Activated CD4-positive, alpha-beta T cell treated with anti-CD3 and anti-CD28 coated beads for 24 hours (primary cell): Measurements from ENCODE around the gene HMOX2.

Source experiments
- DNase-seq, 2 donors: peaks; one replicate each; pipeline ENCODE4 v3.0.0-alpha.2; 2020; ENCODE audit warnings: low read depth in 2 of 2

Gene HMOX2

DNA sequence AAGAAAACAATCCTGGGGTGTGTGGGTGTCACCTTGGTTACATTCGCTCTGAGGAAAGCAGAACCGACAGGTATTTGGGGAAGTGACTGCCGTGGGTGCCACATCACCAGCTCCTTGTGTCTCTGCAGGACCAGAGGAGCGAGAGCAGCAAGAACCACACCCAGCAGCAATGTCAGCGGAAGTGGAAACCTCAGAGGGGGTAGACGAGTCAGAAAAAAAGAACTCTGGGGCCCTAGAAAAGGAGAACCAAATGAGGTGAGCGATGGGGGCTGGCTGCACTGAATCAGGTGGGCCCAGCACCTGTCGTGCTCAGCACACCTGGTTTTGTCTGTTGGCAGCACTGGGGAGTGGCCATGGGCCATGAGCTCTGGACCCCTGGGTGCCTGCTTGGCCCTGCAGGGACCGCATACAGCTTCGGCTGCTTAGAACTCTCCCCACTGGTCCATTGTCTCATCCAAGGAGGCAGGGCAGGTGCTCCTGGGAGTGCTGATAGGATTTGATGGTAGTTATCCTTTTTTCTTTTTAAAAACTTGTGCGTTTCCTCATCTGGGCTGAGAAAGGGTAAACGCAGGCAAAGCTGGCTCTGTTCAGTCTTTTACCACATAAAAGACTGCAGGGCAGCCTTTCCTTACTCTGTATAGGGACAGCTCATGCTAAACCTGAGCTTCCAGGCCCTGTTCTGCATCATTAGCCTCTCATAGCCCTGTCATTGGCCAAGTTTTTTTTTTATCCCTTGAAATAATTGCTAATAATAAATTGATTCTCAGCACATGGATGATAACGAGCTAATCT lies 29.4 kb downstream of the HMOX2 start:
- DNase-seq, result peak; percentile 43

DNA sequence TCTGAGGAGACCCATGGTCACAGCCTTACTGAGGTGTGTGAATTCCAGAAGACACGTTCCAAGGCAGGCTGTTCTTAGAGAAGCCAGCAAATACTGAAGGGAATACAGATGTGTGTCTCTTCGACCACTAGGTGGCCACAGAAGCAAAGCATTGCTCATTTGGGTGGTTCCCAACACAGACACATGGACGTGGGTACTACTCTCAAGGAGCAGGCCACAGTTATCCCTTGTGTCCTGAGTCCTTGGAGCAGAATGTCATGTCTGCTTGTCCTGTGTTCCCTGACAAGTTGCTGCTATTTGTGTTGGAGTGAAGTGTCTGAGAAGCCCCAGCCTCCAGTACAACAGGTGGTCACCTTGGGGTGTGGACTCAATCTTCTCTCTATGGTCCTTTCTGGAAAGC lies 30.3 kb downstream of the HMOX2 start:
- DNase-seq, result peak in 1 of 2 donors; percentile 36

DNA sequence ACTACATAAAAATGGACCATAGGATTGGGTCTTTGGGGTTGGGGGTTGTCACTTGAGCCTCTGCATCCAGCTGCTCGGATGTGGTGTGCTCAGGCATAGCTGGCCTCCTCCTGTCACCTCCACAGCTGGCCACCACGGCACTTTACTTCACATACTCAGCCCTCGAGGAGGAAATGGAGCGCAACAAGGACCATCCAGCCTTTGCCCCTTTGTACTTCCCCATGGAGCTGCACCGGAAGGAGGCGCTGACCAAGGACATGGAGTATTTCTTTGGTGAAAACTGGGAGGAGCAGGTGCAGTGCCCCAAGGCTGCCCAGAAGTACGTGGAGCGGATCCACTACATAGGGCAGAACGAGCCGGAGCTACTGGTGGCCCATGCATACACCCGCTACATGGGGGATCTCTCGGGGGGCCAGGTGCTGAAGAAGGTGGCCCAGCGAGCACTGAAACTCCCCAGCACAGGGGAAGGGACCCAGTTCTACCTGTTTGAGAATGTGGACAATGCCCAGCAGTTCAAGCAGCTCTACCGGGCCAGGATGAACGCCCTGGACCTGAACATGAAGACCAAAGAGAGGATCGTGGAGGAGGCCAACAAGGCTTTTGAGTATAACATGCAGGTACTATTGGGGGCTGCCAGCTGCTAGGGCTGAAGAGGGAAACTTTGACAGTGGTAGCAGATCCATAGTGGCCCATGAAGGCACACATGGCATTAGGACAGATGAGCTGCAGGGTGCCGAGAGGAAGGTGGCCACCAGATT lies 31.6 kb downstream of the HMOX2 start:
- no peak for DNase-seq

DNA sequence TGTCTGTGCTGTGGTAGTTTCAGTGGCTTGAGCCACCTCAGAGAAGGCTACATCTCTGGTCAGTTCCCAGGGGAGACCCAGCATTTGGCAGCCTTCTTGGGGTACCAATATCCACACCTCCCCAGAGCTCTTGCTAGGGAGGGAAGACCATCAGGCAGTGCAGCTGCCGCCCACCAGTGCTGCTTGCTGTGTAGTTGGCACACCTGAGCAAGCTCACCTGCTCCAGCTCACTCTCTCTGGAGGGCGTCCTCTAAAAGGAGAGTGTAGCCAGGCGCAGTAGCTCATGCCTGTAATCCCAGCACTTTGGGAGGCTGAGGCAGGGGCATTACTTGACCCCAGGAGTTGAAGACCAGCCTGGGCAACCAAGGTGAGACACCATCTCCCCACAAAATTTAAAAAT lies 32.6 kb downstream of the HMOX2 start:
- no peak for DNase-seq

DNA sequence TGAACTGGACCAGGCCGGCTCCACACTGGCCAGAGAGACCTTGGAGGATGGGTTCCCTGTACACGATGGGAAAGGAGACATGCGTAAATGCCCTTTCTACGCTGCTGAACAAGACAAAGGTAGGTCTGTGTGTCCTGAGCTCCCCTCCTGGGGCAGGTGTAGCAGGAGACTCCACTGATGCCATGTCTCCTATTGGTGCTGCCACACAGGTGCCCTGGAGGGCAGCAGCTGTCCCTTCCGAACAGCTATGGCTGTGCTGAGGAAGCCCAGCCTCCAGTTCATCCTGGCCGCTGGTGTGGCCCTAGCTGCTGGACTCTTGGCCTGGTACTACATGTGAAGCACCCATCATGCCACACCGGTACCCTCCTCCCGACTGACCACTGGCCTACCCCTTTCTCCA lies 33.2 kb downstream of the HMOX2 start:
- DNase-seq, result no peak

DNA sequence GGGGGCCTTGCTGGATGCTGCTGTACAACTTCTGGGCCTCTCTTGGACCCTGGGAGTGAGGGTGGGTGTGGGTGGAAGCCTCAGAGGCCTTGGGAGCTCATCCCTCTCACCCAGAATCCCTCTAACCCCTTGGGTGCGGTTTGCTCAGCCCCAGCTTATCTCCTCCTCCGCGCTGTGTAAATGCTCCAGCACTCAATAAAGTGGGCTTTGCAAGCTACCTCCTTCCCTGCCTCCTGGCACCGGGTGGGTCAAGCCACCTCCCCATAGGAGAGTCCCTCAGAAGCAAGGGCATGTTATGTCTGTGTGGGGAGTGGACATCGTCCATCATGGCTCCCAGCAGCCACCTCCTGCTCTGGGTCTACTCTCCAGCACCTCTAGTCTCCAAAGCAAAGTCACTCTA lies 33.9 kb downstream of the HMOX2 start:
- DNase-seq, result no peak

DNA sequence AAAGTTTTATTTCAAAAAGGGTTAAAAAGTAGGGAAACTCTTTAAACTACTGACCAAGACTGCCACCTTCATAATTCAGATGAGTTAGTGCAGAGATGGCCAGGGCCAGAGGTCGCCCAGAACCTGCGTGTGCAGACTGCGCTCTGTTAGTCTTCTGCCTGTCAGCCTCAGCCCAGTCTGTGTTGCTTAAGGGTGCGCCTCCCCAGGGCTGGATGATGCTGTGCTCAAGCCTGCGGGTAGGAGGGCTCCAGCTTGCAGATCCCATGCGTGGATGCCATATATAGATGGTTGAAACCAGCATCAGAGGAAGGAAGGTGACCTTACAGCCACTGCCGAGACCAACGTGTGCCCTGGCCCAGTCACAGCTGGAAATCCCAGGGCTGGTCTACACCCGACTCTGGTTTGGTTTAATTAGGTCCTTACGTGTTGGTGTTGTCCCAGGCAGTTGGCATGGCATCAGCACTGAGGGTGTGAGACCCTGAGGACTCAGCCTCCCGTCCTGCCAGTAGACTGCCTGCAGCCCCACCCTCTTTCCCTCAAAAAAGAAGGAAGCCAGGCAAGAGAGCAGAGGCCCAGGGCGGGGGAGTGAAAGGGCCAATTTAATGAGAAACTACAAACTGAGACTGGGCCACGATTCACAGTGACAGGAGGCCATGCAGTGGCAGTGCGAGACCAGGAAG lies 34.7 kb downstream of the HMOX2 start:
- no peak for DNase-seq

DNA sequence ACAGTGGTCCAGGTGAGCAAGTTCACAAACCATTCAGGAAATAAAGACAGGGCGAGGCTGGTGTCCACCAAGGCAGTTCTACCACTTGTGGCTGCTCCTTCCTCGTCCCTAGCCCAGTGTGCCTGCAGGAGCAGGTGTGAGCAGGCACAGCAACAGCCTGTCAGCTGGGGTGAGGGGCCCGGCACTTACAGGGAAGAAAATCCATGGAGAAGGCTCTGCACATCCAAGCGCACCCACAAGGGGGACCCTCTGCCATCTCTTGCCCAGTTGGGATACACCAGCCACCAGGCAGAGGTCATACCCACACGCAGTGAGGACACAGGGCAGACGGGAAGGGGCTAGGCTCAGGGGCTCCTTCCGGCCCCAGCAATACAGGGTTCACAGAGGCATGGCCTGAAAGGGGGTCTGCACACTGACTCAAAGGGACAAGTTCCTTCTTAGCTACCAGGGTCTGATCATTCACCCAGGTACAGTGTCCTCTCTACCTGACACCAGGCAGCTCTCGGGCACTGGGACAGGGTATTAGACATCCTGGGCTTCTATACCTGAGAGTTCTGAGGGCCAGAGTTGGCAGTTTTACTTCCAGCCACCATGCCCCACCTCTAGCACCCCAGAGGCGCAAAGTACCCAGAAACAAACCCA lies 35.4 kb downstream of the HMOX2 start:
- no peak for DNase-seq

DNA sequence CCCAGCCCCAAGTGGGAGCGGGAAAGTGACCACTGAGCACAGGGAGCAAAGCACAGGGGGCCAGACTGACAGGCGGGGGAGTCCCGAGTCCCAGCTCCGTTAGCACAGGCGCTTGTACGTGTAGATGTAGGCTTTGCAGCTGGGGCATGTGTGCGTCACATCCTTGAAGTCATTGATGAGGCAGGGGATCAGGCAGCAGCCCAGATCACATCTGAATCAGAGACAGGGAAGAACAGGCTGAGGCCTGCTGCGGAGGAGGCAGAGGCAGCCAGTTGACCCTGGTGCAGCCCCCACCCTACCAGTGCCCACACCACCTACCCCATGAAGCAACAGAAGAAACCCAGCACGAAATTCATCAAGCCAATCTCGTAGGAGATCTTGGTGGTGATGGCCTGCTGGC lies 36.3 kb downstream of the HMOX2 start:
- no peak for DNase-seq

DNA sequence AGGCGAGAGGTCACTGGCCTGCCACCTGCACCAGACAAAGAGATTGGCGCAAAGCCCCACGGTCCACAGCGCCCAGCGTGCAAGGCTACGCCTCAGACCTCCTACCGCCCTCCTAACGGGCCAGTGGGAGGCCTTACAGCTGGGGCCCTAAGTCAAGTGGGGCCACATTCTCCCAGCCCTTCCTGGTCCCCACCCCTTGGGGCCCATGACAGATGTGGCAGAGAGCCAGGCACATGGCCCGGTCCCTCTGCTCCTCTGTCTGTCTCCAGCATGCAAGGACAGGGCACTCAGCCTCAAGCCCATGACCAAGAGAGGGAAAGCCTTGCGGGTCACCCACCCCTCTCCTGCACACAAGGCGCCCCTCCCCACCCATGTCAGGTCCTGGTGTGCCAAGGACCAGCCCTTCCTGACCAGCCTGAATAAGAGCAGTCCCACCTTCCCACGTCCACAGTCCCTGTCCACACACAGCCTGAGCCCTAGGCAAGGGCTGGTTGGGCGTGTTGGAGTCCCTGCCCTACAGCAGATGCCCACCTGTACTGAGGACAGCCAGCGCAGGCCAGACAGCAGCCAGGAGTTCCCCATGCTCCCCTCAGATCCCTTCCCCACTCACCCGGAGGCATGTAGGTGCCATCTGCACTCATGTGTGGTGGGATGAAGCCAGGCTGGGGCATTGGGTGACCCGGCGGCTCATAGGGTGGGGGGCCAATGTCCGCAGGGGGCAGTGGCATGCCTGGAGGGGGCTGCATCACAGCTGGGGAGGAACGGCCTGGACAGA lies 37.1 kb downstream of the HMOX2 start:
- DNase-seq, result no peak

DNA sequence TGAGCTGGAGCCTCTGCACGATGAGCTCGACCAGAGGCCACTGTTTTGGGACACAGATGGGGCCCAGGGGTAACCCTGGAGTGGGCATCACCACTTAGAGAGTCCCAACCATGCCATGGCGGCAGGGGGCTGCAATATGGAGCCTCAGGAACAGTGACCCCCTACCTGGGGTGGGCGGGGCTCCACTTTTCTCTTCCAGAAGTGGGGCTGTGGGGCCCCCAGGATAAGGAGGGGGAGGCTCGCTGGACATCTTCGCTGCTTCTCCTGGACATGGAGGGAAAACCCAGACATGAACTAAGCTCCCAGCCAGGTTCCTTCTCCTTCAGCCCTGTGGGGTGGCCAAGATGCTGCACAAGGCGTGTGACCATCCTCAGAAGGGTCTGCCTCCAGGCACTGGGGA lies 37.7 kb downstream of the HMOX2 start:
- DNase-seq, result no peak

DNA sequence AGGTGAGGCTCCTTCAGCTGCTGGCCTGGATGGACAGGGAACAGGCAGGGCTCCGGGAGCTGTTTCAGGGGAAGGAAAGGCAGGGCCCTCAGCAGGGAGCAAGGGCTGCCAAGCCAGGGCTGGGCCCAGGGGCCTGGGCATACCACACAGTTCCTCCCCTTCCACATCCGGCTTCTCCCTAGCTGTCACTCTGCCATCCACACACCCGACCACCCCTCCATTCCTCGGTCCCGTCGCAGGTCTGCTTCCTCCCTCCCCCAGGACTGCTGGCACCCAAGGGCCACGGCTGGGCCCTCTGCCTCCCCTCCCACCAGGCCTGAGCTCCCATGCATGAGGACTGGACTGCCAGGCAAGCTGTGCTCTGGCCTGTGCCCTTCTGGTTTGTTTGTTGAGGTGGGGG lies 38.4 kb downstream of the HMOX2 start:
- DNase-seq, result no peak

DNA sequence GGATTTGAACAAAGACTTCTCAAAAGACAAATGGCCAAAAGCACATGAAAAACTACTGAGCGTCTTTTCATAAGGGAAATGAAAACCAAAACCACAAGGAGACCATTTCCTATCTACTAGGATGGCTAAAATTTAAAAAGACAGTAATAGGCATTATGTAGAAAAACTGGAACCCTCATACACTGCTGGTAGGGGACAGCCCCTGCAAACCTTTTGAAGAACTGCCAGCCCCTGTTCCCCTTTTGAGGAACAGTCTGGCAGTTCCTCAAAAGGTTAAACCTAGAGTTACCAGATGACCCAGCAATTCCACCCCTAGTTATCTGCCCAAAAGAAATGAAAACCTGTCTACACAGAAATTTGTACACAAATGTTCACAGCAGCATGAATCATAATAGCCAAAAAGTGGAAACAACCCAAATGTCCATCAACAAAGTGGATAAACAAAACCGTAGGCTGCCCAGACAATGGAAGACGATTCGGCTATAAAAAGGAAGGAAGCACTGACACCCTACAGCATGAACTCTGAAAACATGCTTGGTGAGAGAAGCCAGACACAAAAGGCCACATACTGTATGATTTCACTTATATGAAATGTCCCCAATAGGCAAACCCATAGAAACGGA lies 39.5 kb downstream of the HMOX2 start:
- DNase-seq, result no peak

DNA sequence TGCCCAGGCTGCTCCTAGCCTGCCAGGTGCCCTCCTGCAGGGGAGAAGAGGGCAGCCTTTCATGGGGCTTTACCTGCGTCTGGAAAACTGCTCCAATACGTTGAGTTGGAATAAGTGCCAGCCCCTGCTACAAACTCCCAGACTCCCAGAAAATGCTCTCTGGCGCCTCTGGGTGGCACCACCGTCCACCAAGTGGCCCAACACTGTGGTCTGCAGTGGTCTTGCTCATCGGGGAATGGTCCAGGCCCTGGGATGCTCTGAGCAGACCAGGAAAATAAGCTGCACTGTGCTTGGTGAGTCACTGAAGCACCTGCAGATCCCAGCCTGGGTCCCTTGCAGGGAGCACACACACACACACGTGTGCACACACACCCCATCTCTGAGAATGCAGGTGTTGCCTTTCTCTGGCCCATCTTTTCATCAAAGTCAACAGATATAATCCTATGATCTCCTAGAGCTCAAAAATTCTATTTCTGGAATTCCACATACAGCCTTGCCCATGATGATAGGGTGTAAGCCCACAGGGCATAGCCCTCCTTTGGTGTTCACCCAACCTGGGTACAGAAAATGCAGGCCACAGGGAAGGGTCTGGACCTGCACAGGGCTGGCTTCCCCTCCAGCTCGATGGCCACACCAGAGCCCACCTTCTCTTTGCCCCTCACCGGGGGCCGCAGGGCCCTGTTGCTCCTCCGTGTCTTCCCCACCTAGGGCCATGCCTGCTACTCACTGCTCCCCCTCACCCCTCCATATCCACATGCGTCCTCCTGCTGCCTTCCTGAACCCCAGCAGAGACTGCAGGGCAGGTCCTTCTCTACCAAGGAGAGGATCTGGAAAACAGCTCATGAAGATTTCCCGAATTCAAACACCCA lies 41.8 kb downstream of the HMOX2 start:
- DNase-seq, result no peak

DNA sequence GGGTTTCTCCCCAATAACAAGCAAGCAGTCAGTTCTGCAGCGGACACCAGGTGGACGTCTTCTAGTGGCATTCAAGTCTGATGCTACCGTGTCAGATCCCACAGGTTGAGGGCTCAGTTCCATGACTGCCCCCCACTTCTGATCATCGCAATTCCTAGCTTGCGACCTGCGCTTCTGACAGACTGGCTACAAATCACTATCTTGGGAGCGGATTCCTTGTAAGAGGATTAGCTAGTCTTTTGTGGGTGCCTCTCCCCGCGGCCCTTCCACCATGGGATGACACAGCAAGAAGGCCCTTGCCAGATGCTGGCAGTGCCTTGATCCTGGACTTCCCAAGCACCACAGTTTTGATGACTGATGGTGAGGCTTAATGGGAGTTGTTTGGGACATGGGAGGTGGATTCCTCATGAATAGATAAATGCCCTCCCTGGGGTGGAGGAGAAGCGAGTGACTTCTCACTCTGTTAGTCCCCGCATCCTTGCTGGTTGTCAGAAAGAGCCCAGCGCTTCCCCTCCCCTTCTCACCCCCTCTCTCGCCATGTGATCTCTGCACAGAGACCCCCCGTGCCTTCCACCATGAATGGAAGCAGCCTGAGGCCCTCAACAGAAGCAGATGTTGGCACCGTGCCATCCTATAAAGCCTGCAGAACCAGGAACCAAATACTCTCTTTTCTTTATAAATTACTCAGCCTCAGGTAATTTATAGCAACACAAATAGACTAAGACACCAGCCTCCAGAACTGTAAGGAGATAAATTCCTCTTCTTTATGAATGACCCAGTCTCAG lies 43.3 kb downstream of the HMOX2 start:
- no peak for DNase-seq

DNA sequence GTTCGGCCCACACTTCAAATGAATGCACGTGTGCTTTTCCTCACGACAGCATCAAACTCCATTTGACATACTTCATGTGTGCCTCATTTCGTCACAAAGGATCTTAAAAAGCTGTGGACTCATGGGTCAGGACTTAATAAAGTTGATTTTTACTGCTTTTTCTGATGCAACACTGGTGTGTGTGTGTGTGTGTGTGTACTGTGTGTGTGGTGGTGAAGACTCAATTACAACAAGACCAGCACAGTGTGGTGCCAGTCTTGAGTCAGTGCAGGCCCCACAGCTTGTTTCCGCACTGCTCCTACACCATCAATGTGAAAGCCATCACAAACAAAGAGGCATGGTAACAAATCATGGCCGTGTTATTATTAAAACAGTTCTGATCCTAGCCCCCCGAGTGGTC lies 44.7 kb downstream of the HMOX2 start:
- DNase-seq, result no peak

DNA sequence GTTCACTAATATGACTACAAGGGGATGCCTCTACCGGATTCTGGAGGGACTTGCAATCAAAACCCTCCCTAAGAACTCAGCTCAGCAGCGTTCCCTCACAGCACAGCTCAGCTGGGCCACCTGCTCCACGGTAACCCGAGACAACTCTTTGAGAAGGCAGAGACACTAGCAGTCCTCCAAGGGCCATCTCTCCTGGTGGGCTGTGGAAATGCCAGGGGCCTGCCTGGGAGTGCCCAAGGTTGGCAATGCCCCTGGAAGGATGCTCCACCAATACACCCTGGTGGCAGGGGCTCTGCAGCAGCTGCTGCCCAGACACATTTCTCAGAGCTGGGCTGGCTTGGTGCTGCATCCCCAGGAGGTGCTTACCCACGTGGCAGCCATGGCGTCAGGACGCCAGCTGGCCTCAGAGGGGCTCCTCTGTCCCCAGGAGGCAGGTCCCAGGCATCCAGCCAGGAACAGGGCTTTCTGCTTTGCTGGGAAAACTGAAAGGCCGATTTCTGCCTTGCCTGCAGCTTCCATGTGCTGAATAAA lies 45.9 kb downstream of the HMOX2 start:
- DNase-seq, result no peak

DNA sequence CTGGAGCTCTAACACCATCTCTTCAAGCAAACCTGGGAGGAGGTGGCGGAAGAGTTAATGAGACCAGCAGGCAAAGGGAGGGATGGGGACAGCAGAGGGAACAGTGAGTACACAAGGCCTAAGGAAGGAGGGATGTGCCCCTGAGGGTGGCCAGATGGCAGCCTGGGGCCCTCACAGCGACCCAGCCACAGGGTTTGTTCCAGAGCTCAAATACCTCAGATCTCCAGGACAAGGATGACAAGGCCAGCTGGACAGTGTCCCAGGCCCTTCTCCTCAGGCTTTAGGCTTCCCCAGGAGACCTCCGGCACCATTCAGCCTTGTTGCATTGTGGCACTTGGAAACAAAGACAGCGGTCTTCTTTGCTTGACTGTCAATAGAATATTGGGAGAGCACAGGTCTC lies 47.5 kb downstream of the HMOX2 start:
- DNase-seq, result no peak

DNA sequence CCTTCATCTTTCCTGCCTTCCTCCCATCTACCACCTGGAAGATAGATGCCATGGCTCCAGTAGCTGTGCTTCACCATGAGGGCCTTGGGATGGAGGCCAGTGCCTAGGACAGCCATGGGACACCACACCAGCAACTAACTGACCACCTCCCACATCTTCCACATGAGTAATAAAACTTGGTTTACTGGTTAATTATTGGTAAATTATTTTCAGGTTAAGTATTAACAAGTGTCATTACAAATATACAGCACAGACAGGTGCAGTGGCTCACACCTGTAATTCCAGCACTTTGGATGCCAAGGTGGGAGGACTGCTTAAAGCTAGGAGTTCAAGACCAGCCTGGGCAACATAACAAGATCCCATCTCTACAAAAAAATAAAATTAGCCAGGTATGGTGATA lies 48.4 kb downstream of the HMOX2 start:
- DNase-seq, result no peak
